Endothelial cell of umbilical vein (primary cell): ENCODE measurements around the gene NXF1. TPM values are rescaled to one million over a fixed set of nuclear protein-coding genes. Genes with fewer than 3 reads are reported as not detected.

ENCODE experiments used
- BruUV-seq: library from RNA; stranded (reverse); fragments of 400-500 nt; replicated peaks from 2 replicates; lab custom pipeline; 2021; lab: Mats Ljungman, UMichigan
- CTCF ChIA-PET: fragments of 300-600, 350-600 bp; sonication (Branson Sonifier 250); formaldehyde crosslinking; loops from one replicate; lab custom pipeline; 2021; ENCODE audit warnings: antibody characterized with exemption, inconsistent platforms; lab: Charles Lee
- POLR2A ChIA-PET: fragments of 300-600, 350-600 bp; sonication (Branson Sonifier 250); formaldehyde crosslinking; loops from one replicate; lab custom pipeline; 2021; ENCODE audit warnings: antibody characterized with exemption, inconsistent platforms; lab: Charles Lee
- DNase-seq: peaks from one replicate; pipeline ENCODE4 v3.0.0-alpha.2; 2011; ENCODE audit warnings: low read depth, low spot score
- FAIRE-seq: peaks from 2 replicates; lab custom pipeline; 2011; peaks lifted over from hg19 to GRCh38; lab: Jason Lieb, UNC
- H2AFZ ChIP-seq: 2 replicates; pipeline ENCODE4 v1.6.0; 2012; ENCODE audit warnings: low read depth, low read length, control low read depth, inconsistent platforms
- H3K27ac ChIP-seq: 2 replicates; pipeline ENCODE4 v1.5.1; 2011; ENCODE audit warnings: low read depth, mild to moderate bottlenecking, control low read depth, low read length, moderate library complexity; ENCODE audit not compliant: insufficient read depth
- H3K27me3 ChIP-seq, 2 experiments: 2 replicates each; pipeline versions ENCODE4 v1.6.0 to v1.6.1; 2011; ENCODE audit warnings: low read length in 2 of 2, mixed read lengths in 1 of 2; ENCODE audit not compliant: control insufficient read depth in 2 of 2, insufficient read depth in 2 of 2
- H3K36me3 ChIP-seq, 2 experiments: 2 replicates in 1 of 2; 3 replicates in 1 of 2; pipeline ENCODE4 v1.5.1; 2011; ENCODE audit warnings: low read length in 2 of 2, mild to moderate bottlenecking in 1 of 2, moderate library complexity in 1 of 2; ENCODE audit not compliant: control insufficient read depth in 2 of 2, insufficient read depth in 2 of 2; ENCODE audit errors: extremely low read depth in 1 of 2
- H3K4me1 ChIP-seq: 3 replicates; pipeline ENCODE4 v1.5.1; 2011; ENCODE audit warnings: mild to moderate bottlenecking, low read length; ENCODE audit not compliant: control insufficient read depth, insufficient read depth; ENCODE audit errors: extremely low read depth
- H3K4me2 ChIP-seq: 2 replicates; pipeline ENCODE4 v1.6.1; 2011; ENCODE audit warnings: low read length, control low read depth, mixed read lengths; ENCODE audit not compliant: insufficient read depth
- H3K4me3 ChIP-seq, 3 experiments: fragments of 200-600 bp in 1 of 3; sonication (generic), shearing (Covaris generic) in 1 of 3; replicated peaks in 1 of 3; 2 replicates each; pipeline ENCODE4 v1.5.1; 2011 to 2016; ENCODE audit warnings: control low read depth in 3 of 3, low read length in 3 of 3, mild to moderate bottlenecking in 2 of 3, inconsistent platforms in 1 of 3, low read depth in 1 of 3, moderate library complexity in 1 of 3; ENCODE audit not compliant: insufficient read depth in 1 of 3
- H3K79me2 ChIP-seq: 2 replicates; pipeline ENCODE4 v1.6.0; 2012; ENCODE audit warnings: low read length, inconsistent platforms; ENCODE audit not compliant: control insufficient read depth, insufficient read depth
- H3K9ac ChIP-seq: replicated peaks from 2 replicates; pipeline ENCODE3; 2011; ENCODE audit warnings: low read length, control low read depth; ENCODE audit not compliant: insufficient read depth; ENCODE audit errors: extremely low read depth
- H3K9me1 ChIP-seq: replicated peaks from 3 replicates; pipeline ENCODE4 v1.6.0; 2011; ENCODE audit warnings: mild to moderate bottlenecking, low read length; ENCODE audit not compliant: control insufficient read depth, insufficient read depth; ENCODE audit errors: extremely low read depth
- H3K9me3 ChIP-seq: replicated peaks from 2 replicates; pipeline ENCODE4 v1.5.1; 2012; ENCODE audit warnings: low read length, inconsistent platforms; ENCODE audit not compliant: control insufficient read depth, insufficient read depth
- H4K20me1 ChIP-seq: replicated peaks from 2 replicates; pipeline ENCODE3; 2011; ENCODE audit warnings: mild to moderate bottlenecking, low read length; ENCODE audit not compliant: control insufficient read depth, insufficient read depth; ENCODE audit errors: extremely low read depth
- EZH2 ChIP-seq: IDR thresholded peaks from 2 replicates; pipeline ENCODE4 v1.6.1; 2012; ENCODE audit warnings: borderline replicate concordance, low read depth, mild to moderate bottlenecking, moderate library complexity, low read length, inconsistent platforms; ENCODE audit not compliant: severe bottlenecking
- FOS ChIP-seq: IDR thresholded peaks from 2 replicates; pipeline ENCODE4 v1.6.1; 2011; ENCODE audit warnings: mild to moderate bottlenecking, low read length, moderate library complexity, borderline replicate concordance; ENCODE audit not compliant: insufficient read depth
- GATA2 ChIP-seq: IDR thresholded peaks from 2 replicates; pipeline ENCODE4 v1.7.0; 2011; ENCODE audit warnings: low read depth, mild to moderate bottlenecking, moderate library complexity, mixed read lengths, low read length; ENCODE audit not compliant: insufficient read length, insufficient read depth
- JUN ChIP-seq: IDR thresholded peaks from 2 replicates; pipeline ENCODE4 v1.6.1; 2011; ENCODE audit warnings: borderline replicate concordance, low read depth; ENCODE audit not compliant: insufficient read length, insufficient read depth
- MYC ChIP-seq: IDR thresholded peaks from one replicate; pipeline ENCODE4 v1.6.1; 2011; ENCODE audit warnings: mild to moderate bottlenecking, low read depth, low read length
- POLR2A ChIP-seq: IDR thresholded peaks from 2 replicates; pipeline ENCODE4 v1.6.1; 2012; ENCODE audit warnings: low read depth, mild to moderate bottlenecking, control low read depth, low read length
- POLR2AphosphoS5 ChIP-seq: IDR thresholded peaks from 2 replicates; pipeline ENCODE4 v1.6.1; 2012; ENCODE audit warnings: low read depth, mild to moderate bottlenecking, control low read depth, low read length, moderate library complexity; ENCODE audit not compliant: insufficient read depth
- dilution Hi-C: fragments of 300-500 bp; cut with MboI; formaldehyde crosslinking; loops from one replicate; pipeline ENCODE4 v1.15.0; 2019; ENCODE audit warnings: low sequenced_read_pairs; ENCODE audit not compliant: extremely low pct_ligation_motif_present
- intact Hi-C: fragments of 100-400 bp; cut with micrococcal nuclease; formaldehyde crosslinking; loops from one replicate; pipeline ENCODE4 v1.10.0; 2022
- polyA plus RNA-seq, 4 experiments: library from polyadenylated mRNA; depleted of rRNA in 3 of 4; stranded (reverse) in 3 of 4; unstranded in 1 of 4; fragments of >200 nt; gene quantifications; 2 replicates each; pipeline versions ENCODE4 v1.2.1 to v1.2.3, GENCODE V29; 2011 to 2012; ENCODE audit warnings: missing spikeins in 1 of 4
- total RNA-seq: library from RNA; stranded (reverse); gene quantifications from 2 replicates; pipeline ENCODE4 v1.2.3, GENCODE V29; 2021
- TF ChIP-seq, protein P1 (sequence below), 2 donors: IDR thresholded peaks; 1 replicate in 1 of 2; 2 replicates in 1 of 2; pipeline ENCODE4 v1.5.1; 2011; ENCODE audit warnings: low read length in 2 of 2, mild to moderate bottlenecking in 2 of 2, moderate library complexity in 2 of 2, control low read depth in 1 of 2, inconsistent platforms in 1 of 2, low read depth in 1 of 2; ENCODE audit not compliant: insufficient read depth in 1 of 2; ENCODE audit errors: extremely low read depth in 1 of 2
- TF ChIP-seq, protein P2 (sequence below): IDR thresholded peaks from 2 replicates; pipeline ENCODE4 v1.6.1; 2011; ENCODE audit not compliant: insufficient read depth, insufficient read length

NXF1 gene
- total and polyA plus RNA-seq, 2 donors (not counting 3 experiments of a cell fraction or from before 2014, with no cell fraction given) = 74.4 to 101 TPM

- Histone ChIP-seq H3K27ac (no peak overlapping the region), H4K20me1 (no peaks in the 10 kb centered on the region), H2AFZ (no peak overlapping the region), H3K9me3 (no peaks in the 10 kb centered on the region), H3K79me2 (peaks cover 3% of the 10 kb centered on the region), H3K36me3 (peaks cover 38 to 69% of the 10 kb centered on the region in 2 experiments), H3K4me3 (no peak overlapping the region), H3K9ac (no peak overlapping the region), H3K4me2 (no peak overlapping the region), H3K9me1 (no peaks in the 10 kb centered on the region), H3K4me1 (peaks cover 5% of the 10 kb centered on the region), H3K27me3 (no peaks in the 10 kb centered on the region)
- ChIA-PET POLR2A (interaction anchor here (0.8 to 2.0 kb wide), 3 partner anchors 10 to 45 kb away, joined by 3 to 7 read pairs (median 4); partner anchors contain the start of gene STX5), CTCF (interaction anchor here (1.5 to 3.9 kb wide), 3 partner anchors 9 to 10 kb away, joined by 4 to 21 read pairs (median 5); partner anchors contain the start of genes NXF1 and TMEM179B)
- BruUV-seq = no TSS peak
- TF ChIP-seq POLR2A = no peak
- FAIRE-seq (no peak), DNase-seq (no peak)
- dilution Hi-C loops = no loop called here
- intact Hi-C loops = no loop called here
These were observed 9.0 kb downstream of the NXF1 start for GRCh38 chr11:62796281-62796680.

GRCh38 chr11:62794201-62794775 lies 11.0 kb downstream of the NXF1 start:
- Histone ChIP-seq H2AFZ (no peak overlapping the region), H3K27ac (no peak overlapping the region), H3K9me1 (no peaks in the 10 kb centered on the region), H3K9me3 (no peaks in the 10 kb centered on the region), H3K27me3 (no peaks in the 10 kb centered on the region), H3K4me1 (peaks cover 11% of the 10 kb centered on the region), H3K36me3 (peaks cover 32 to 59% of the 10 kb centered on the region in 2 experiments), H3K79me2 (peaks cover 18% of the 10 kb centered on the region), H3K9ac (no peak overlapping the region), H3K4me3 (no peak overlapping the region), H3K4me2 (no peak overlapping the region), H4K20me1 (no peaks in the 10 kb centered on the region)
- dilution Hi-C loops (no loop called here), intact Hi-C loops (no loop called here)
- CTCF ChIA-PET = interaction anchor here (3.9 kb wide), 1 partner anchor 8 kb away, joined by 21 read pairs; no protein-coding TSS in a partner anchor
- POLR2A ChIA-PET = interaction anchor here (0.5 to 1.0 kb wide), 3 partner anchors 11 to 46 kb away, joined by 3 to 4 read pairs (median 4); no protein-coding TSS in a partner anchor
- TF ChIP-seq GATA2 (no peak), POLR2A (no peak), POLR2AphosphoS5 (no peak), FOS (no peak), EZH2 (no peak), JUN (no peak), MYC (no peak)
- TF ChIP-seq, protein P1, sequence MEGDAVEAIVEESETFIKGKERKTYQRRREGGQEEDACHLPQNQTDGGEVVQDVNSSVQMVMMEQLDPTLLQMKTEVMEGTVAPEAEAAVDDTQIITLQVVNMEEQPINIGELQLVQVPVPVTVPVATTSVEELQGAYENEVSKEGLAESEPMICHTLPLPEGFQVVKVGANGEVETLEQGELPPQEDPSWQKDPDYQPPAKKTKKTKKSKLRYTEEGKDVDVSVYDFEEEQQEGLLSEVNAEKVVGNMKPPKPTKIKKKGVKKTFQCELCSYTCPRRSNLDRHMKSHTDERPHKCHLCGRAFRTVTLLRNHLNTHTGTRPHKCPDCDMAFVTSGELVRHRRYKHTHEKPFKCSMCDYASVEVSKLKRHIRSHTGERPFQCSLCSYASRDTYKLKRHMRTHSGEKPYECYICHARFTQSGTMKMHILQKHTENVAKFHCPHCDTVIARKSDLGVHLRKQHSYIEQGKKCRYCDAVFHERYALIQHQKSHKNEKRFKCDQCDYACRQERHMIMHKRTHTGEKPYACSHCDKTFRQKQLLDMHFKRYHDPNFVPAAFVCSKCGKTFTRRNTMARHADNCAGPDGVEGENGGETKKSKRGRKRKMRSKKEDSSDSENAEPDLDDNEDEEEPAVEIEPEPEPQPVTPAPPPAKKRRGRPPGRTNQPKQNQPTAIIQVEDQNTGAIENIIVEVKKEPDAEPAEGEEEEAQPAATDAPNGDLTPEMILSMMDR (IDR thresholded peaks at IDR 0.05; ENCODE audit: extremely low read depth in 1 of 2, insufficient read depth in 1 of 2, low read depth in 1 of 2, low read length in 2 of 2) = no peak
- TF ChIP-seq, protein P2, sequence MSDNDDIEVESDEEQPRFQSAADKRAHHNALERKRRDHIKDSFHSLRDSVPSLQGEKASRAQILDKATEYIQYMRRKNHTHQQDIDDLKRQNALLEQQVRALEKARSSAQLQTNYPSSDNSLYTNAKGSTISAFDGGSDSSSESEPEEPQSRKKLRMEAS = no peak
- DNase-seq (no peak), FAIRE-seq (peak; percentile 33)
- BruUV-seq = no TSS peak
